DND-41 (cell line): ENCODE data around the gene NOL3.
A peak's percentile ranks its signal among the peaks of the same experiment; 100 is the strongest.

Experiments used
- ATAC-seq: fragments of 200-7000 bp; cut with Tn5 transposase; 3 replicates; pipeline ENCODE4 v1.9.1; 2021; ENCODE audit warnings: low read depth; ENCODE audit not compliant: insufficient read depth
- DNase-seq: peaks from one replicate; pipeline ENCODE4 v3.0.0-alpha.2; 2020
- H2AFZ ChIP-seq: 2 replicates; pipeline ENCODE4 v1.6.0; 2012; ENCODE audit warnings: low read depth, low read length
- H3K27ac ChIP-seq: 2 replicates; pipeline ENCODE4 v1.5.1; 2012; ENCODE audit warnings: low read length, inconsistent platforms
- H3K27me3 ChIP-seq: fragments of 200-600 bp; sonication (generic); 2 replicates; pipeline ENCODE4 v1.6.0; 2012; ENCODE audit warnings: low read length, mild to moderate bottlenecking, inconsistent platforms; ENCODE audit not compliant: insufficient read depth, poor library complexity
- H3K36me3 ChIP-seq: 2 replicates; pipeline ENCODE4 v1.5.1; 2012; ENCODE audit warnings: low read length, inconsistent platforms; ENCODE audit not compliant: insufficient read depth
- H3K4me1 ChIP-seq: 2 replicates; pipeline ENCODE4 v1.5.1; 2012; ENCODE audit warnings: mild to moderate bottlenecking, low read length; ENCODE audit not compliant: insufficient read depth
- H3K4me2 ChIP-seq: 2 replicates; pipeline ENCODE4 v1.6.0; 2012; ENCODE audit warnings: mild to moderate bottlenecking, moderate library complexity, low read length, inconsistent platforms; ENCODE audit not compliant: insufficient read depth
- H3K4me3 ChIP-seq, 2 experiments: fragments of 200-600 bp in 1 of 2; shearing (Covaris generic) in 1 of 2; 2 replicates each; pipeline ENCODE4 v1.5.1; 2012 to 2016; ENCODE audit warnings: inconsistent platforms in 2 of 2, low read length in 2 of 2, mild to moderate bottlenecking in 2 of 2, low read depth in 1 of 2, moderate library complexity in 1 of 2
- H3K79me2 ChIP-seq: 2 replicates; pipeline ENCODE4 v1.6.0; 2012; ENCODE audit warnings: low read length, inconsistent platforms; ENCODE audit not compliant: insufficient read depth
- H3K9ac ChIP-seq: 2 replicates; pipeline ENCODE4 v1.6.0; 2012; ENCODE audit warnings: low read depth, mild to moderate bottlenecking, inconsistent platforms, low read length, moderate library complexity
- H3K9me3 ChIP-seq: 2 replicates; pipeline ENCODE4 v1.5.1; 2012; ENCODE audit warnings: low read length, moderate library complexity, mild to moderate bottlenecking, inconsistent platforms; ENCODE audit not compliant: insufficient read depth, severe bottlenecking
- H4K20me1 ChIP-seq: 2 replicates; pipeline ENCODE4 v1.6.0; 2012; ENCODE audit warnings: low read length; ENCODE audit not compliant: insufficient read depth
- EZH2 ChIP-seq: IDR thresholded peaks from 3 replicates; pipeline ENCODE4 v1.6.1; 2012; ENCODE audit warnings: borderline replicate concordance, low read depth, mild to moderate bottlenecking, moderate library complexity, low read length, inconsistent platforms; ENCODE audit not compliant: severe bottlenecking
- TF ChIP-seq, protein P1 (sequence below): IDR thresholded peaks from 2 replicates; pipeline ENCODE4 v1.5.1; 2012; ENCODE audit warnings: borderline replicate concordance, low read length, moderate library complexity, mild to moderate bottlenecking; ENCODE audit not compliant: poor library complexity, severe bottlenecking; ENCODE audit errors: extremely low read depth

NOL3 gene

DNA sequence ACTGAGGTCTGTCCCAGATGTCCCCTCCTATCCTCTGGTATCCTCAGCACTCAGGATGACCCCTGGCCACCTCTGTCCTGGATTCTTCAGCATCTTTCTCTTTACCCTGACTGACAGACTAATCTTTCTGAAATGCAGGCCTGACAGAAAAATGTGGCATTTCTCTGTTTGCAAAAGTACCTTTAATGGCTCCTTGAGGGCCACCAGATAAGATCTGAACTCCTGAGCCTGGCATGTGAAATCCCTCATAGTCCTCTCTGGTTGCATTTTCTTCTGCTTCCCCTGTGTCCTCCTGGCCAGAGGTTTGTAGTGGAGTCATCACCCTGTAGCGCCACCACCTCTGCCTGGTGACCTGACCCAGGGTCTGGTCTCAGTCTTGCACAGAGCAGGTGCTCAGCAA lies 26.5 kb downstream of the NOL3 start:
- no peak overlapping the region for H3K4me3 ChIP-seq
- peaks cover 48% of the 10 kb centered on the region for H4K20me1 ChIP-seq
- DNase-seq (no peak), ATAC-seq (no peak)
- no peak overlapping the region for H3K4me2 ChIP-seq
- H3K27me3 ChIP-seq: no peaks in the 10 kb centered on the region
- H3K79me2 ChIP-seq: peaks cover 33% of the 10 kb centered on the region
- peaks cover 89% of the 10 kb centered on the region for H3K36me3 ChIP-seq
- no peak overlapping the region for H2AFZ ChIP-seq
- peaks cover 25% of the 10 kb centered on the region for H3K4me1 ChIP-seq
- H3K9ac ChIP-seq: no peak overlapping the region
- TF ChIP-seq, protein P1, sequence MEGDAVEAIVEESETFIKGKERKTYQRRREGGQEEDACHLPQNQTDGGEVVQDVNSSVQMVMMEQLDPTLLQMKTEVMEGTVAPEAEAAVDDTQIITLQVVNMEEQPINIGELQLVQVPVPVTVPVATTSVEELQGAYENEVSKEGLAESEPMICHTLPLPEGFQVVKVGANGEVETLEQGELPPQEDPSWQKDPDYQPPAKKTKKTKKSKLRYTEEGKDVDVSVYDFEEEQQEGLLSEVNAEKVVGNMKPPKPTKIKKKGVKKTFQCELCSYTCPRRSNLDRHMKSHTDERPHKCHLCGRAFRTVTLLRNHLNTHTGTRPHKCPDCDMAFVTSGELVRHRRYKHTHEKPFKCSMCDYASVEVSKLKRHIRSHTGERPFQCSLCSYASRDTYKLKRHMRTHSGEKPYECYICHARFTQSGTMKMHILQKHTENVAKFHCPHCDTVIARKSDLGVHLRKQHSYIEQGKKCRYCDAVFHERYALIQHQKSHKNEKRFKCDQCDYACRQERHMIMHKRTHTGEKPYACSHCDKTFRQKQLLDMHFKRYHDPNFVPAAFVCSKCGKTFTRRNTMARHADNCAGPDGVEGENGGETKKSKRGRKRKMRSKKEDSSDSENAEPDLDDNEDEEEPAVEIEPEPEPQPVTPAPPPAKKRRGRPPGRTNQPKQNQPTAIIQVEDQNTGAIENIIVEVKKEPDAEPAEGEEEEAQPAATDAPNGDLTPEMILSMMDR: no peak
- no peak for TF ChIP-seq EZH2
- no peak overlapping the region for H3K27ac ChIP-seq
- H3K9me3 ChIP-seq: no peaks in the 10 kb centered on the region

GRCh38 chr16:67197704-67198103 lies 27.4 kb downstream of the NOL3 start:
- H3K4me2 ChIP-seq: no peak overlapping the region
- no peaks in the 10 kb centered on the region for H3K27me3 ChIP-seq
- peaks cover 51% of the 10 kb centered on the region for H4K20me1 ChIP-seq
- no peak overlapping the region for H3K9ac ChIP-seq
- ATAC-seq: no peak
- H3K4me3 ChIP-seq: no peak overlapping the region
- no peak for DNase-seq
- H3K4me1 ChIP-seq: peaks cover 21% of the 10 kb centered on the region
- no peak overlapping the region for H3K27ac ChIP-seq
- no peaks in the 10 kb centered on the region for H3K9me3 ChIP-seq
- peaks cover 25% of the 10 kb centered on the region for H3K79me2 ChIP-seq
- H2AFZ ChIP-seq: no peak overlapping the region
- TF ChIP-seq, protein P1: no peak
- TF ChIP-seq EZH2: no peak
- peaks cover 92% of the 10 kb centered on the region for H3K36me3 ChIP-seq

DNA sequence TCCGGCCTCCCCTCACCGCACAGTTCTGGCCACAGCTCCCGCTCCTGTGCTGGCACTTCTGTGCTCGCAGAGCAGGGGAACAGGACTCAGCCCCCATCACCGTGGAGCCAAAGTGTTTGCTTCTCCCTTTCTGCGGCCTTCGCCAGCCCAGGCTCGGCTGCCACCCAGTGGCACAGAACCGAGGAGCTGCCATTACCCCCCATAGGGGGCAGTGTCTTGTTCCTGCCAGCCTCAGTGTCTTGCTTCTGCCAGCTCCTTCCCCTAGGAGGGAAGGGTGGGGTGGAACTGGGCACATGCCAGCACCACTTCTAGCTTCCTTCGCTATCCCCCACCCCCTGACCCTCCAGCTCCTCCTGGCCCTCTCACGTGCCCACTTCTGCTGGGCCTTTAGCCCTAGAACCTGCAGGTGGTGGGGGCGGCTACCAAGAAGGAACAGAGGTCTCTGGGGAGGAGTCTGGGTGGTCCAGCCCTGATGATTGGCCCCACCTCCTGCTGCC lies 27.9 kb downstream of the NOL3 start:
- no peak for TF ChIP-seq EZH2
- TF ChIP-seq, protein P1: peak; percentile 60
- Histone ChIP-seq H3K4me3 (no peak overlapping the region), H3K27me3 (no peaks in the 10 kb centered on the region), H3K27ac (no peak overlapping the region), H3K4me1 (peaks cover 15% of the 10 kb centered on the region), H3K9ac (no peak overlapping the region), H4K20me1 (peaks cover 46% of the 10 kb centered on the region), H3K36me3 (peaks cover 94% of the 10 kb centered on the region), H3K4me2 (no peak overlapping the region), H3K79me2 (peaks cover 19% of the 10 kb centered on the region), H2AFZ (no peak overlapping the region), H3K9me3 (no peaks in the 10 kb centered on the region)
- DNase-seq (peak; percentile 34), ATAC-seq (peak; percentile 62)
